Duodenal mucosa (tissue), 2 donors: Measurements from ENCODE around the gene WNT6.
A peak's percentile ranks its signal among the peaks of the same experiment; 100 is the strongest.

Experiments used
- H3K27ac ChIP-seq: one replicate; pipeline ENCODE4 v1.7.0; 2013; ENCODE audit warnings: low read depth, low read length
- H3K27me3 ChIP-seq, 2 donors: one replicate each; pipeline ENCODE4 v1.7.0; 2013; ENCODE audit warnings: low read length in 2 of 2, control low read depth in 1 of 2; ENCODE audit not compliant: insufficient read depth in 2 of 2, control insufficient read depth in 1 of 2
- H3K36me3 ChIP-seq, 2 donors: one replicate each; pipeline ENCODE4 v1.7.0; 2013; ENCODE audit warnings: low read length in 2 of 2, control low read depth in 1 of 2; ENCODE audit not compliant: insufficient read depth in 2 of 2, control insufficient read depth in 1 of 2
- H3K4me1 ChIP-seq, 2 donors: one replicate each; pipeline ENCODE4 v1.7.0; 2013; ENCODE audit warnings: low read length in 2 of 2, control low read depth in 1 of 2; ENCODE audit not compliant: insufficient read depth in 2 of 2, control insufficient read depth in 1 of 2
- H3K4me3 ChIP-seq, 2 donors: one replicate each; pipeline ENCODE4 v1.7.0; 2013; ENCODE audit warnings: low read length in 2 of 2, low read depth in 1 of 2
- H3K9ac ChIP-seq, 2 donors: one replicate each; pipeline ENCODE4 v1.7.0; 2013; ENCODE audit warnings: low read length in 2 of 2, low read depth in 1 of 2
- H3K9me3 ChIP-seq, 2 donors: one replicate each; pipeline ENCODE4 v1.7.0; 2013; ENCODE audit warnings: low read length in 2 of 2, control low read depth in 1 of 2; ENCODE audit not compliant: control insufficient read depth in 1 of 2

The WNT6 gene

DNA sequence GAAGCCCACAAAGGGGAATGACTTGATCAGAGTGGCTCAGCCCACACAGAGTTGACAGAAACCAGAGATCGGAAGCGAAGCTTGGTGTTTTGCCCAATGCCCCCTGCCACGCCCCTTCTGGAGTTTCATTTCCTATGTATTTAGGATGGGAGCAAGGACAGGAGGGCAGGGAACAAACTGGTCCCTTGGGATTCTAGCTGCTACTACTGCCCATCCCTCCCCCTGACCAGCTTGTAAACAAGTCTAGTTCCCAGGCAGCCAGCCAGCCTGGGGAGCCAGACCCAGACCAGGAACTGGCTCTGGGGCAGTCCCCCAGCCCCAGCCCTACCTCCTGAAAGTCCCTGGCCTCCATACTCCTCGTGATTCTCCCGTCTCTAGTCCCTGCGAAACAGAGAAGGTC lies 8.3 kb downstream of the WNT6 start:
- H3K9me3 ChIP-seq: no peaks in the 10 kb centered on the region
- peaks cover 48 to 57% of the 10 kb centered on the region in 2 donors for H3K27me3 ChIP-seq
- H3K27ac ChIP-seq: no peak overlapping the region

DNA sequence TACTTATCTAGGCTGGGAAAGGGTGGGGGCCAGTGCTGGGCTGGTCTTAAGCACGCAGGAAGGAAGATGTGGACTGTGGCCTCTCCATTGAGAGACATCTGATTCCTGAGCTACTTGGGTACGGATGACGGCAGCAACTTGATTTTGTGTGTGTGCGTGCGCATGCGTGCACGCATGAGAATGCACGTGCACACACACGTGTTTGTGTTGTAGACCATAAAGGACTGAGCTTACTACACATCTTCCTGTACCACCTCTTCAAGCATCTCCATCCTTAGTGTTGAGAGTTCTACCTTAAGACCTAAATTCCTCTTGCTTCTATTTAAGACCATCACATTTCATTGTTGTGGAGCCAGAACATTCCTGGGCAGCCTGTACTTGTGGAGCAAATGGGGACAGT lies 9.5 kb downstream of the WNT6 start:
- Histone ChIP-seq H3K9ac (no peak overlapping the region), H3K27me3 (peaks cover 54 to 59% of the 10 kb centered on the region in 2 donors)

More for the DNA sequence above, 8.3 kb downstream of the WNT6 start:
- Histone ChIP-seq H3K4me3 (no peak overlapping the region), H3K9ac (no peak overlapping the region), H3K4me1 (peaks cover 0 to 13% of the 10 kb centered on the region in 2 donors), H3K36me3 (no peaks in the 10 kb centered on the region)

DNA sequence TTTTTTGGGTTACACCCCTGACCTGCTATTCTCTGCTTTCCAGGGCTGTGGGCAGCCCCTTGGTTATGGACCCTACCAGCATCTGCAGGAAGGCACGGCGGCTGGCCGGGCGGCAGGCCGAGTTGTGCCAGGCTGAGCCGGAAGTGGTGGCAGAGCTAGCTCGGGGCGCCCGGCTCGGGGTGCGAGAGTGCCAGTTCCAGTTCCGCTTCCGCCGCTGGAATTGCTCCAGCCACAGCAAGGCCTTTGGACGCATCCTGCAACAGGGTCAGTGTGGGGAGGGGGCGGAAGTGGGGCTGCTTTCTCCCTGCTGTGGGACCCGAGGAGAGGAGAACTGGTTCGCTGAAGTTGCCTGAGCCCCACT lies 11.4 kb downstream of the WNT6 start:
- Histone ChIP-seq H3K36me3 (no peaks in the 10 kb centered on the region), H3K9ac (no peak overlapping the region), H3K27me3 (peaks cover 68 to 74% of the 10 kb centered on the region in 2 donors), H3K9me3 (no peaks in the 10 kb centered on the region), H3K27ac (no peak overlapping the region), H3K4me1 (peaks cover 3 to 13% of the 10 kb centered on the region in 2 donors), H3K4me3 (peak overlapping the region; percentile 13 to 50)

More for the DNA sequence above, 9.5 kb downstream of the WNT6 start:
- Histone ChIP-seq H3K27ac (no peak overlapping the region), H3K9me3 (no peaks in the 10 kb centered on the region), H3K4me1 (peaks cover 3 to 13% of the 10 kb centered on the region in 2 donors), H3K4me3 (no peak overlapping the region), H3K36me3 (no peaks in the 10 kb centered on the region)

DNA sequence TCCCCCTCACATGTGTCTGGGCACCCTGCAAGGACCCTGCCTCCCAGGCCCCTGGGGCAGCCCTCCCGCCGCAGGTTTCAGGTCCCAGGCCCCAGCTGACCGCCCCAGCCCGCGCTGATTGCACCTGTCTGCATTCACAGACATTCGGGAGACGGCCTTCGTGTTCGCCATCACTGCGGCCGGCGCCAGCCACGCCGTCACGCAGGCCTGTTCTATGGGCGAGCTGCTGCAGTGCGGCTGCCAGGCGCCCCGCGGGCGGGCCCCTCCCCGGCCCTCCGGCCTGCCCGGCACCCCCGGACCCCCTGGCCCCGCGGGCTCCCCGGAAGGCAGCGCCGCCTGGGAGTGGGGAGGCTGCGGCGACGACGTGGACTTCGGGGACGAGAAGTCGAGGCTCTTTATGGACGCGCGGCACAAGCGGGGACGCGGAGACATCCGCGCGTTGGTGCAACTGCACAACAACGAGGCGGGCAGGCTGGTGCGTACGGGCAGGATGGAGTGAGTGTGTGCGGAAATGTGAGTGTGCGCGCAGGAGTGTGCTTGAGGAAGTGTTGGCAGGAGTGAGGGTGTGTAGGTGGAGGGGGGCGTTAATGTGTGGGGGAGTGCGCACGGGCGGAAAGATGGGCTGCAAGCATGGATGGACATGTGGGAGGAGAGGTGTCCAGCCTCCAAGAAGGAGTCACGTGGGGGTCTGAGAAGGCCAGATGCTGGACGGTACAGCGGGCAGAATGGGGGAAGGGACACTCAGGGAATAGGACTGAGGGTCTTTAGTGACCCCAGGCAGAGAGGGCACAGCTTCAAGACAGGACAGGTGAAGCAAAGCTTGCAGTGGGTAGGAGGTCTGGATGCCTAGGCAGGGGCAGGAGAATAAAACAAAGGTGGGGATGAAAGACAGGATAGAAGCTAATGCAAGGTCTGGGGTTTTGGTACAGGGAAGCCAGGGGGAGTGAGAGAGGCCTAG lies 12.0 kb downstream of the WNT6 start:
- no peak overlapping the region for H3K27ac ChIP-seq
- H3K27me3 ChIP-seq: peaks cover 73 to 75% of the 10 kb centered on the region in 2 donors
- no peak overlapping the region for H3K9ac ChIP-seq
- H3K9me3 ChIP-seq: no peaks in the 10 kb centered on the region
- no peaks in the 10 kb centered on the region for H3K36me3 ChIP-seq
- H3K4me3 ChIP-seq: peak overlapping the region; percentile 13 to 50
- peaks cover 3 to 13% of the 10 kb centered on the region in 2 donors for H3K4me1 ChIP-seq

DNA sequence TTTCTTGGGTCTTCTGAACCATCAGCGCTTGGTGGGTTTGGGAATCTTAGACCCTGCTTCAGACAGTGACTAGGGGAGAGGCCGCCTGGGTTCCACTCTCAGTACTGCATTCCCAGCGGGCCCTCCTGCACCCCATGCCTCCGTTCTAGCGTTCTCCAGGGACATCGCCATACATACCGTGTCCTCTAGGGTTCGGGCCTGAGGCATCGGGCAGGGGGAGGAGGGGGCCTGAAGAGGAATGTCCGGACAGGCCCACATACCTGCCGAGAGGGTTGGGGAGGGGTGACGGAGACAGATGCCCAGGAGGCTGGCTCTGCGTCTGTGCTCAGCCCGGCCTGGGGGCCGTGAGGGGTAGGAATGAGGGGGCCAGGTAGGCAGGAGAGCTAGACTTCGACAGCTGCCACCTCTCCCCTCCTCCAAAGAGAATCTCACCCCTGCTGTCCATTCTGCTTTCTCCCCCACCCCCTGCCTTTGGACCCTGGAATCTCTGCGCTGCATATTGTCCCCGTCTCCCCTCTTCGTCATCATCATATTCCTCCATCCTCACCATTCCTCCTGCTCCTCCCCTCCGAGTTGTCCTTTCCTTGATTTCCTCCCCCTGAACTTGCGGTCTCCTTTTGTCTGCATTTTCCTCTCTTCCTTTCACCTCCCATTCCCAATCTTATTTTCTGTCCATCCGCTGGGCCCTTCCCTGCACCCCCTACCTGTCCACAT lies 13.2 kb downstream of the WNT6 start:
- Histone ChIP-seq H3K4me3 (peak overlapping the region in 1 of 2 donors; percentile 28), H3K9ac (no peak overlapping the region), H3K27me3 (peaks cover 77 to 78% of the 10 kb centered on the region in 2 donors), H3K4me1 (peaks cover 3 to 13% of the 10 kb centered on the region in 2 donors), H3K27ac (no peak overlapping the region), H3K36me3 (no peaks in the 10 kb centered on the region), H3K9me3 (no peaks in the 10 kb centered on the region)

DNA sequence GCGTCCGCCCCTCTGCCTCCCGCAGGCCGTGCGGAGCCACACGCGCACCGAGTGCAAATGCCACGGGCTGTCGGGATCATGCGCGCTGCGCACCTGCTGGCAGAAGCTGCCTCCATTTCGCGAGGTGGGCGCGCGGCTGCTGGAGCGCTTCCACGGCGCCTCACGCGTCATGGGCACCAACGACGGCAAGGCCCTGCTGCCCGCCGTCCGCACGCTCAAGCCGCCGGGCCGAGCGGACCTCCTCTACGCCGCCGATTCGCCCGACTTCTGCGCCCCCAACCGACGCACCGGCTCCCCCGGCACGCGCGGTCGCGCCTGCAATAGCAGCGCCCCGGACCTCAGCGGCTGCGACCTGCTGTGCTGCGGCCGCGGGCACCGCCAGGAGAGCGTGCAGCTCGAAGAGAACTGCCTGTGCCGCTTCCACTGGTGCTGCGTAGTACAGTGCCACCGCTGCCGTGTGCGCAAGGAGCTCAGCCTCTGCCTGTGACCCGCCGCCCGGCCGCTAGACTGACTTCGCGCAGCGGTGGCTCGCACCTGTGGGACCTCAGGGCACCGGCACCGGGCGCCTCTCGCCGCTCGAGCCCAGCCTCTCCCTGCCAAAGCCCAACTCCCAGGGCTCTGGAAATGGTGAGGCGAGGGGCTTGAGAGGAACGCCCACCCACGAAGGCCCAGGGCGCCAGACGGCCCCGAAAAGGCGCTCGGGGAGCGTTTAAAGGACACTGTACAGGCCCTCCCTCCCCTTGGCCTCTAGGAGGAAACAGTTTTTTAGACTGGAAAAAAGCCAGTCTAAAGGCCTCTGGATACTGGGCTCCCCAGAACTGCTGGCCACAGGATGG lies 14.0 kb downstream of the WNT6 start:
- Histone ChIP-seq H3K36me3 (no peaks in the 10 kb centered on the region), H3K9me3 (no peaks in the 10 kb centered on the region), H3K9ac (no peak overlapping the region), H3K4me3 (peak overlapping the region in 1 of 2 donors; percentile 28), H3K27me3 (peaks cover 76 to 80% of the 10 kb centered on the region in 2 donors), H3K4me1 (peaks cover 3 to 13% of the 10 kb centered on the region in 2 donors), H3K27ac (no peak overlapping the region)

DNA sequence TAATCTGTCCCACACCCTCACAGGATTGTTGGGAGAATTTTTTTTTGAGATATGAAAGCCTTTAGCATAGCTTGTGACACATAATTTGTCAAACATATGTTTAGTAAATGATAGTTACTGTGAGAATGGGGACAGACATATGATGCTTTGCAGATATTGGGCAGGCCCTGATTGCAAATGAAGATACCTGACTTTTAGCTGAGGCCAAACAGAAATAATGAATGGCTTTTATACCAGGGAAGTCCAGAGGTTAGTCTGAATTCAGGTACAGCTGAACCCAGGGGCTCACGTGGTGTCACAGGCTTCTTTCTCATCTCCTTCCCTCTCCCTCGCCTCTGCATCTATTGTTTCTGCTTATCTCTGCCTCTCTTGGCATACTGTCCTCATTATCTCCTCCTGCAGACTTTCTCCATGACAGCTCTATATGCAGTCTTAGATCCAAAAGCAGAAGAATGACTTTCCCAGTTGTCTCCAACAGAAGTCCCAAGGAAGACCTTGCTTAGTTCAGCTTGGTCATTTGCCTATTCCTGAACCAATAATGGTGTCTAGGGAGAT lies 16.2 kb downstream of the WNT6 start:
- Histone ChIP-seq H3K27me3 (peaks cover 79 to 80% of the 10 kb centered on the region in 2 donors), H3K4me3 (no peak overlapping the region), H3K36me3 (no peaks in the 10 kb centered on the region), H3K9me3 (no peaks in the 10 kb centered on the region), H3K27ac (no peak overlapping the region), H3K4me1 (peaks cover 3 to 25% of the 10 kb centered on the region in 2 donors), H3K9ac (no peak overlapping the region)

DNA sequence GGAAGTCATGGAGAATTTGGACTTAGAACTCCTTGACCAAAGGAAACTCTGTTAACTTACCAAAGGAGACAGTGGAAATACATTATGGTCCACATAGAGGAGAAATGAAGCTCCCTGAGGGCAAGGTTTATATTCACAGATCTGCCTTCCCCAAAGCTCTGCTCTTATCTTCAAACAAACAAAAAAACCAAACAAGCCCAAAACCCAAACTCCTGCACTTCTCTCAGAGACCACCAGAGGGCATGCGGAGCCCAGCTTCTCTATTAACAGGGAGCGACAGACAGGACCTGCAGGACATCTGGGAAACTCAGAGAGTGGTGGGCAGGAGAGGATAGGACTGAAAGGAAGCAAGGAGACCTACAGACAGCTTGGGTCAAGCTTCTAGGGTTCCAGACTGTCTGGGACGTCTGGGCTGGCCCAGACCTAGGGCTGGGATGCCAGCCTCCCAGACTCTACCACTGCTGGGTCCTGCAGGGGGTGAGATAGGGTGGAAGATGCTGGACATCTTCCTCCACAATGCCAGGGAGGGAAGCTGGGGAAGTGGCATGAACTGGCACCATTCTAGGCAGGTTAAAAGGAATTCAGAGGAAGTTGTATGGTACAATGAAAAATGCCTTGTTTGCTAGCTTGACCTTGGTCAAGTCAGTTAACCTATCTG lies 17.1 kb downstream of the WNT6 start:
- Histone ChIP-seq H3K27ac (no peak overlapping the region), H3K9ac (no peak overlapping the region), H3K36me3 (no peaks in the 10 kb centered on the region), H3K4me3 (no peak overlapping the region), H3K27me3 (peaks cover 81 to 85% of the 10 kb centered on the region in 2 donors), H3K9me3 (no peaks in the 10 kb centered on the region), H3K4me1 (peaks cover 3 to 20% of the 10 kb centered on the region in 2 donors)

DNA sequence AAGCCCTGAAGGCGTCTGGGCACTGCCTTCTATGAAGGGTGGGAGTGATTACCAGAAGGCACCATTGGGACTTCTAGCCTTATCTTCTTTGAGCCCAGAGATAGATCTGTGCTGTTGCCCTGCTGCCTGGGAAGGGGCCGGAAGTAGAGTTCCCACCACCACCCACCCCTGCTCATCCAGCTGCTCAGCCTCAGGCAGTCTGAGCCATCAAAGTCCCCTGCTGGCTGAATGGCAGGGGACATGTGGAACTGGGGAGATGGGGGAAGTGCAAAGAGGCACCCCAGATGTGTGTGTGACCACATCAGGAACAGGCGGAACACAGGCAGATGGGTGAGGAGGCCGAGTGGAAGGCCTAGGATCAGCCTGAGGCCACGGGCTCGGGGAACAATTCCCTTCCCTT lies 17.7 kb downstream of the WNT6 start:
- Histone ChIP-seq H3K4me1 (peaks cover 3 to 14% of the 10 kb centered on the region in 2 donors), H3K36me3 (no peaks in the 10 kb centered on the region), H3K27me3 (peaks cover 81 to 85% of the 10 kb centered on the region in 2 donors), H3K4me3 (no peak overlapping the region), H3K9ac (no peak overlapping the region), H3K27ac (no peak overlapping the region), H3K9me3 (no peaks in the 10 kb centered on the region)
